Measurements from ENCODE around the gene STC2. TPM values are rescaled to one million over a fixed set of nuclear protein-coding genes. Genes with fewer than 3 reads are reported as not detected.
"Not testable (repeated sequence)": the region's sequence is repeated elsewhere in the genome, so short reads cannot be mapped to it uniquely, and the experiment has no call there.

STC2 gene
- 10 to 100 TPM in 1 of 2 donors, 1 to 10 TPM in 1; 4.2 to 39.5 TPM for total RNA-seq

- peak; percentile 66 to 68 for ATAC-seq
- no peaks in the 10 kb centered on the region for H3K9me3 Mint-ChIP-seq
- peak in 1 of 2 donors; percentile 83 for DNase-seq (ENCODE audit: low spot score in 2 of 2)
- peaks cover 22 to 66% of the 10 kb centered on the region in 2 donors for H3K36me3 Mint-ChIP-seq
- peak within 1 kb of the TSS; percentile 68 to 98 for H3K27ac Mint-ChIP-seq
Measured at GRCh38 chr5:173327948-173328843, at the start of gene STC2. Gene STC2 (minus strand): TSS chr5:173328414. CDS start chr5:173328193, 221 bp downstream.

- Mint-ChIP-seq H3K27ac (no peak overlapping the region), H3K36me3 (peaks cover 0 to 6% of the 10 kb centered on the region in 2 donors), H3K9me3 (peaks cover 6 to 11% of the 10 kb centered on the region in 2 donors)
- DNase-seq (ENCODE audit: low spot score in 2 of 2) (no peak), ATAC-seq (no peak)
Measured at GRCh38 chr5:173371400-173371799, 43.2 kb upstream of the STC2 start.

GRCh38 chr5:173363406-173363805 is 35.2 kb upstream of the STC2 start:
- H3K9me3 Mint-ChIP-seq; H3K36me3 Mint-ChIP-seq; DNase-seq (ENCODE audit: low spot score in 2 of 2); ATAC-seq; H3K27ac Mint-ChIP-seq: not testable (repeated sequence)

GRCh38 chr5:173355561-173355960 is 27.3 kb upstream of the STC2 start:
- DNase-seq (ENCODE audit: low spot score in 2 of 2) (no peak), ATAC-seq (no peak)
- H3K36me3 Mint-ChIP-seq = no peaks in the 10 kb centered on the region
- H3K27ac Mint-ChIP-seq = no peak overlapping the region
- no peaks in the 10 kb centered on the region for H3K9me3 Mint-ChIP-seq

- no peaks in the 10 kb centered on the region for H3K36me3 Mint-ChIP-seq
- no peaks in the 10 kb centered on the region for H3K9me3 Mint-ChIP-seq
- DNase-seq (ENCODE audit: low spot score in 2 of 2) (no peak), ATAC-seq (no peak)
- no peak overlapping the region for H3K27ac Mint-ChIP-seq
Measured at GRCh38 chr5:173354645-173355044, 26.4 kb upstream of the STC2 start.

- ATAC-seq (no peak), DNase-seq (ENCODE audit: low spot score in 2 of 2) (no peak)
- Mint-ChIP-seq H3K9me3 (no peaks in the 10 kb centered on the region), H3K27ac (no peak overlapping the region), H3K36me3 (no peaks in the 10 kb centered on the region)
Measured at GRCh38 chr5:173352366-173353349, 24.4 kb upstream of the STC2 start.

- Mint-ChIP-seq H3K9me3 (no peaks in the 10 kb centered on the region), H3K27ac (no peak overlapping the region), H3K36me3 (no peaks in the 10 kb centered on the region)
- no peak for ATAC-seq
- DNase-seq (ENCODE audit: low spot score in 2 of 2) = no peak
Measured at GRCh38 chr5:173342813-173343755, 14.9 kb upstream of the STC2 start.

- no peak for ATAC-seq
- DNase-seq (ENCODE audit: low spot score in 2 of 2) = no peak
- Mint-ChIP-seq H3K27ac (no peak overlapping the region), H3K36me3 (no peaks in the 10 kb centered on the region), H3K9me3 (no peaks in the 10 kb centered on the region)
Measured at GRCh38 chr5:173341961-173342430, 13.8 kb upstream of the STC2 start.

GRCh38 chr5:173340984-173341383 is 12.8 kb upstream of the STC2 start:
- ATAC-seq (no peak), DNase-seq (ENCODE audit: low spot score in 2 of 2) (no peak)
- no peaks in the 10 kb centered on the region for H3K9me3 Mint-ChIP-seq
- H3K36me3 Mint-ChIP-seq = no peaks in the 10 kb centered on the region
- no peak overlapping the region for H3K27ac Mint-ChIP-seq

- Mint-ChIP-seq H3K9me3 (no peaks in the 10 kb centered on the region), H3K27ac (no peak overlapping the region), H3K36me3 (no peaks in the 10 kb centered on the region)
- ATAC-seq = no peak
- DNase-seq (ENCODE audit: low spot score in 2 of 2) = no peak
Measured at GRCh38 chr5:173340451-173340850, 12.2 kb upstream of the STC2 start.

GRCh38 chr5:173339286-173339685 is 11.1 kb upstream of the STC2 start:
- H3K27ac Mint-ChIP-seq = no peak overlapping the region
- H3K9me3 Mint-ChIP-seq = no peaks in the 10 kb centered on the region
- DNase-seq (ENCODE audit: low spot score in 2 of 2) = no peak
- no peak for ATAC-seq
- H3K36me3 Mint-ChIP-seq = no peaks in the 10 kb centered on the region

- Mint-ChIP-seq H3K36me3 (no peaks in the 10 kb centered on the region), H3K27ac (no peak overlapping the region), H3K9me3 (no peaks in the 10 kb centered on the region)
- ATAC-seq = no peak
- DNase-seq (ENCODE audit: low spot score in 2 of 2) = no peak
Measured at GRCh38 chr5:173338380-173339015, 10.3 kb upstream of the STC2 start.

- H3K27ac Mint-ChIP-seq = no peak overlapping the region
- no peaks in the 10 kb centered on the region for H3K9me3 Mint-ChIP-seq
- no peak for DNase-seq (ENCODE audit: low spot score in 2 of 2)
- no peak for ATAC-seq
- peaks cover 0 to 9% of the 10 kb centered on the region in 2 donors for H3K36me3 Mint-ChIP-seq
Measured at GRCh38 chr5:173334808-173335207, 6.6 kb upstream of the STC2 start.

GRCh38 chr5:173333925-173334661 is 5.9 kb upstream of the STC2 start:
- Mint-ChIP-seq H3K9me3 (no peaks in the 10 kb centered on the region), H3K36me3 (peaks cover 0 to 13% of the 10 kb centered on the region in 2 donors), H3K27ac (no peak overlapping the region)
- ATAC-seq (no peak), DNase-seq (ENCODE audit: low spot score in 2 of 2) (no peak)

GRCh38 chr5:173331956-173332479 is 3.8 kb upstream of the STC2 start:
- ATAC-seq (peak; percentile 64 to 77), DNase-seq (ENCODE audit: low spot score in 2 of 2) (peak; percentile 77 to 95)
- Mint-ChIP-seq H3K27ac (no peak overlapping the region), H3K36me3 (peaks cover 7 to 30% of the 10 kb centered on the region in 2 donors), H3K9me3 (no peaks in the 10 kb centered on the region)

All from activated naive CD4-positive, alpha-beta T cell treated with anti-CD3 and anti-CD28 coated beads, Interleukin-2, amount 50 U/mL, for 72 hours (primary cell).